DOHH2 (cell line): ENCODE measurements around the gene MOCS3.

Experiments used
- CTCF ChIP-seq: fragments of 200-600 bp; sonication (generic); IDR thresholded peaks from one replicate; pipeline ENCODE4 v1.5.1; 2014; ENCODE audit warnings: antibody characterized with exemption, mild to moderate bottlenecking, low read depth, low read length; ENCODE audit not compliant: poor library complexity, severe bottlenecking
- EZH2phosphoT487 ChIP-seq: fragments of 200-600 bp; sonication (generic); IDR thresholded peaks from 2 replicates; pipeline ENCODE4 v1.6.1; 2017; ENCODE audit warnings: borderline replicate concordance, mild to moderate bottlenecking, antibody characterized with exemption, low read length, moderate library complexity, mixed read lengths

GRCh38 chr20:51011479-51011878, 52.9 kb downstream of the MOCS3 start:
- TF ChIP-seq CTCF (no peak), EZH2phosphoT487 (no peak)
